GM12878 (cell line): Measurements from ENCODE around the gene NKD1.

Source experiments
- BRCA1 ChIP-seq: IDR thresholded peaks from 2 replicates; pipeline ENCODE4 v1.6.1; 2011; ENCODE audit warnings: low read depth, low read length, improper control_type of control experiment
- CBFB ChIP-seq: IDR thresholded peaks from 2 replicates; pipeline ENCODE4 v1.6.1; 2016; ENCODE audit warnings: antibody characterized with exemption, low read depth
- CEBPB ChIP-seq, 2 experiments: fragments of 150-350 bp in 1 of 2; IDR thresholded peaks; 2 replicates each; pipeline ENCODE4 v1.6.1; 2012 to 2014; ENCODE audit warnings: low read depth in 2 of 2, low read length in 2 of 2, borderline replicate concordance in 1 of 2, inconsistent platforms in 1 of 2
- CHD2 ChIP-seq: IDR thresholded peaks from 2 replicates; pipeline ENCODE4 v1.6.1; 2011; ENCODE audit warnings: low read depth, low read length, improper control_type of control experiment, borderline replicate concordance
- CTCF ChIP-seq, 3 experiments: IDR thresholded peaks in 2 of 3; conservative IDR thresholded peaks in 1 of 3; 2 replicates each; pipeline ENCODE4 v1.5.1; 2011; ENCODE audit warnings: low read depth in 3 of 3, low read length in 3 of 3, mild to moderate bottlenecking in 3 of 3, control low read depth in 2 of 3, moderate library complexity in 2 of 3, inconsistent platforms in 1 of 3, mixed read lengths in 1 of 3; ENCODE audit not compliant: control insufficient read depth in 2 of 3, insufficient read depth in 1 of 3; ENCODE audit errors: extremely low read depth in 1 of 3
- EP300 ChIP-seq, 2 experiments: fragments of 150-350 bp in 1 of 2; IDR thresholded peaks; 2 replicates each; pipeline ENCODE4 v1.6.1; 2011 to 2012; ENCODE audit warnings: low read depth in 2 of 2, low read length in 2 of 2, borderline replicate concordance in 1 of 2, improper control_type of control experiment in 1 of 2, inconsistent platforms in 1 of 2; ENCODE audit not compliant: control insufficient read depth in 1 of 2
- NFIC ChIP-seq: IDR thresholded peaks from 2 replicates; pipeline ENCODE4 v1.6.1; 2012; ENCODE audit warnings: low read depth, mild to moderate bottlenecking, inconsistent platforms, low read length, moderate library complexity
- SP1 ChIP-seq: IDR thresholded peaks from one replicate; pipeline ENCODE4 v1.6.1; 2011; ENCODE audit warnings: low read depth, low read length
- USF1 ChIP-seq: IDR thresholded peaks from 2 replicates; pipeline ENCODE4 v1.6.1; 2011; ENCODE audit warnings: borderline replicate concordance, low read depth, mild to moderate bottlenecking, moderate library complexity, mixed read lengths, low read length; ENCODE audit not compliant: insufficient read depth; ENCODE audit errors: extremely low read length
- ZNF384 ChIP-seq: IDR thresholded peaks from 2 replicates; pipeline ENCODE4 v1.6.1; 2012; ENCODE audit warnings: low read depth, mild to moderate bottlenecking, low read length, improper control_type of control experiment, borderline replicate concordance

- TF ChIP-seq CBFB (no peak), CTCF (IDR thresholded peaks at IDR 0.05 in 2 of 3, conservative IDR thresholded peaks at IDR 0.05 in 1 of 3; ENCODE audit: control insufficient read depth in 2 of 3, extremely low read depth in 1 of 3, insufficient read depth in 1 of 3, low read depth in 3 of 3, low read length in 3 of 3) (no peak), NFIC (no peak), SP1 (no peak), USF1 (no peak), BRCA1 (no peak), ZNF384 (no peak), CEBPB (IDR thresholded peaks at IDR 0.05; ENCODE audit: borderline replicate concordance in 1 of 2, low read depth in 2 of 2, low read length in 2 of 2) (no peak), EP300 (IDR thresholded peaks at IDR 0.05; ENCODE audit: borderline replicate concordance in 1 of 2, control insufficient read depth in 1 of 2, low read depth in 2 of 2, low read length in 2 of 2) (no peak), CHD2 (no peak)
These were observed 37.2 kb downstream of the NKD1 start for GRCh38 chr16:50585331-50585776.
